ENCODE measurements around the gene BAZ2B.
A peak's percentile ranks its signal among the peaks of the same experiment; 100 is the strongest.

The BAZ2B gene

GRCh38 chr2:159616286-159616701, at the start of gene BAZ2B:
Gene BAZ2B (minus strand): TSS chr2:159616548. CDS start chr2:159478719, 137,829 bp downstream.
- H3K36me3 Mint-ChIP-seq, result peaks cover 3% of the 10 kb centered on the region
- peak within 1 kb of the TSS; percentile 84 for H3K4me3 Mint-ChIP-seq
- no peak within 1 kb of the TSS for H3K27ac Mint-ChIP-seq
- peaks cover 6% of the 10 kb centered on the region for H3K27me3 Mint-ChIP-seq
- no peaks in the 10 kb centered on the region for H3K9me3 Mint-ChIP-seq (ENCODE audit: low read depth)
- peaks cover 6% of the 10 kb centered on the region for H3K4me1 Mint-ChIP-seq (ENCODE audit: low read depth)

- Mint-ChIP-seq H3K27me3 (no peaks in the 10 kb centered on the region), H3K36me3 (peaks cover 18% of the 10 kb centered on the region), H3K4me3 (no peak overlapping the region), H3K27ac (no peak overlapping the region), H3K4me1 (ENCODE audit: low read depth) (no peaks in the 10 kb centered on the region), H3K9me3 (ENCODE audit: low read depth) (peaks cover 20% of the 10 kb centered on the region)
These were observed 44.9 kb upstream of the BAZ2B start for GRCh38 chr2:159661286-159661685.

- Mint-ChIP-seq H3K27me3 (no peaks in the 10 kb centered on the region), H3K36me3 (peaks cover 21% of the 10 kb centered on the region), H3K27ac (no peak overlapping the region), H3K4me1 (ENCODE audit: low read depth) (no peaks in the 10 kb centered on the region), H3K4me3 (no peak overlapping the region), H3K9me3 (ENCODE audit: low read depth) (peaks cover 36% of the 10 kb centered on the region)
These were observed 42.8 kb upstream of the BAZ2B start for GRCh38 chr2:159658881-159659873.

DNA sequence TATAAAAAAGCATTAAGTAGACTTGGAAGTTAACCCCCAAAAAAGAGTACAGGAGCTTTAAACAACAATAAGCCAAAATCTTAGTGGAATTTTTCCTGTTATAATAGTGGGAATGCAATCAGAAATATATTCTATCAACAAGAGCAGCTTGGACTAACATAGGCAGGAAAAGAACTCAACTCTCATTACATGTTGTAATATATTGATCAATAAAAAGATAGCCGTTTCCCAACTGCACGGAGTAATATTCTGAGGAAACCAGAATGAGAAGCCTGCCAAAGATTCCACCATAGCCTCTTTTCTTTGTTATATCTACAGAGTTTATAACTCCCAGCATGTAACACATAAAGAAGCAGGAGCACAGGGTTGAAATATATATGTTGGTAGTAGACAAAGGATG, 37.6 kb upstream of the BAZ2B start:
- peaks cover 33% of the 10 kb centered on the region for H3K9me3 Mint-ChIP-seq (ENCODE audit: low read depth)
- H3K27me3 Mint-ChIP-seq, result no peaks in the 10 kb centered on the region
- no peak overlapping the region for H3K4me3 Mint-ChIP-seq
- H3K27ac Mint-ChIP-seq, result no peak overlapping the region
- H3K36me3 Mint-ChIP-seq, result peaks cover 17% of the 10 kb centered on the region
- H3K4me1 Mint-ChIP-seq (ENCODE audit: low read depth), result no peaks in the 10 kb centered on the region

DNA sequence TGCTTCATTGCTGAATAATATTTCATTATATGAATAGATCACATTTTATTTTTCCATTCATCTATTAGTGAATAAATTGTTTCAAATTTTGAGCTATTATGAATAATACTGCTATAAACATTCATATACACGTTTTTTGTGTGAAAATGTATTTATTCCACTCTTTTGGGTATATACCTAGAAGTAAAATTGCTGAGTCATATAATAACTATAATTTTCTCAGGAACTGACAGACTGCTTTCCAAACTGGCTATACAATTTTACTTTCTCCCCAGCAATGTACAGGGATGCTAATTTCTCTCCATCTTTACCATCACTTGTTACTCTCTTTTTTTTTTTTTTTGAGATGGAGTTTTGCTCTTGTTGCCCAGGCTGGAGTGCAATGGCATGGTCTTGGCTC, 35.5 kb upstream of the BAZ2B start:
- no peak overlapping the region for H3K27ac Mint-ChIP-seq
- peaks cover 21% of the 10 kb centered on the region for H3K9me3 Mint-ChIP-seq (ENCODE audit: low read depth)
- no peak overlapping the region for H3K4me3 Mint-ChIP-seq
- H3K27me3 Mint-ChIP-seq, result no peaks in the 10 kb centered on the region
- H3K36me3 Mint-ChIP-seq, result peaks cover 12% of the 10 kb centered on the region
- H3K4me1 Mint-ChIP-seq (ENCODE audit: low read depth), result no peaks in the 10 kb centered on the region

- no peak overlapping the region for H3K4me3 Mint-ChIP-seq
- H3K9me3 Mint-ChIP-seq (ENCODE audit: low read depth), result peaks cover 12% of the 10 kb centered on the region
- H3K36me3 Mint-ChIP-seq, result peaks cover 15% of the 10 kb centered on the region
- no peak overlapping the region for H3K27ac Mint-ChIP-seq
- H3K27me3 Mint-ChIP-seq, result no peaks in the 10 kb centered on the region
- no peaks in the 10 kb centered on the region for H3K4me1 Mint-ChIP-seq (ENCODE audit: low read depth)
These were observed 34.2 kb upstream of the BAZ2B start for GRCh38 chr2:159650574-159650973.

GRCh38 chr2:159648643-159649042, 32.3 kb upstream of the BAZ2B start:
- H3K36me3 Mint-ChIP-seq, result peaks cover 13% of the 10 kb centered on the region
- no peaks in the 10 kb centered on the region for H3K4me1 Mint-ChIP-seq (ENCODE audit: low read depth)
- no peak overlapping the region for H3K4me3 Mint-ChIP-seq
- H3K9me3 Mint-ChIP-seq (ENCODE audit: low read depth), result peaks cover 5% of the 10 kb centered on the region
- no peak overlapping the region for H3K27ac Mint-ChIP-seq
- H3K27me3 Mint-ChIP-seq, result no peaks in the 10 kb centered on the region

DNA sequence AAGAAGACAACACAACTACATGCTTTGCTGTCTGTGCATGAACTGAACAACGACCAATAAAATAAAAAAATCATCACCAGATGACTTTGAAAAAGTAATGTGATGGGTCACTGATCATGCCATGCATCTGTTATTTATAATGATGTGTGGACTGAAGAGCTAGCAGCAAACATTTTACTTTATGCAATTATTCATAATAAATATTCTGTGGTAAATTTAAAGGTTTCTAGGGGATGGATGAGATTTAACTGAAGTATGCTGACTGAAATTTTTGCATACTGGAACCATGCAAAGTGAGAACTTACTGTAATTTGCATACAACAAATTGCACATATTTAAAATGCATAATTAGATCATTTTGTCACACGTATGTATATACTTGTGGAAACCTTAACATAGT, 31.3 kb upstream of the BAZ2B start:
- no peak overlapping the region for H3K4me3 Mint-ChIP-seq
- H3K9me3 Mint-ChIP-seq (ENCODE audit: low read depth), result peaks cover 5% of the 10 kb centered on the region
- H3K4me1 Mint-ChIP-seq (ENCODE audit: low read depth), result no peaks in the 10 kb centered on the region
- H3K36me3 Mint-ChIP-seq, result peaks cover 13% of the 10 kb centered on the region
- no peak overlapping the region for H3K27ac Mint-ChIP-seq
- H3K27me3 Mint-ChIP-seq, result no peaks in the 10 kb centered on the region

- Mint-ChIP-seq H3K27me3 (no peaks in the 10 kb centered on the region), H3K4me1 (ENCODE audit: low read depth) (no peaks in the 10 kb centered on the region), H3K9me3 (ENCODE audit: low read depth) (peaks cover 29% of the 10 kb centered on the region), H3K36me3 (peaks cover 19% of the 10 kb centered on the region), H3K27ac (no peak overlapping the region), H3K4me3 (no peak overlapping the region)
These were observed 23.8 kb upstream of the BAZ2B start for GRCh38 chr2:159640176-159640575.

- Mint-ChIP-seq H3K9me3 (ENCODE audit: low read depth) (peaks cover 28% of the 10 kb centered on the region), H3K4me3 (no peak overlapping the region), H3K4me1 (ENCODE audit: low read depth) (no peaks in the 10 kb centered on the region), H3K27ac (no peak overlapping the region), H3K36me3 (peaks cover 18% of the 10 kb centered on the region), H3K27me3 (no peaks in the 10 kb centered on the region)
These were observed 23.4 kb upstream of the BAZ2B start for GRCh38 chr2:159639712-159640111.

DNA sequence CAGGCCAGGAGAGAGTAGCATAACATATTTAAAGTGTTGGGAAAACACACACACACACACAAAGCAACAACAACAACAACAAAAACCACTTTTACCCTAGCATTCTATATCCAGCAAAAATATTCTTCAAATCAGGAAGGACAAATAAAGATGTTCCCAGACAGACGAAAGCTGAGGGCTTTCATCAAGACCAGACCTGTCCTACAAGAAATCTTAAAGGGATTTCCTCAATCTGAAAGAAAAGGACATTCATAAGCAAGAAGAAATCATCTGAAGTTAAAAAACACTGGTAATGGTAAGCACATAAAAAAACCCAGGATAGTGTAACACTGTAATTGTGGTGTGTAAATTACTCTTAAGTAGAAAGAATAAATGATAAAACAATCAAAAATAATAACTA, 22.7 kb upstream of the BAZ2B start:
- no peaks in the 10 kb centered on the region for H3K4me1 Mint-ChIP-seq (ENCODE audit: low read depth)

GRCh38 chr2:159637988-159638501, 21.7 kb upstream of the BAZ2B start:
- peaks cover 18% of the 10 kb centered on the region for H3K36me3 Mint-ChIP-seq
- H3K27ac Mint-ChIP-seq, result no peak overlapping the region
- H3K4me1 Mint-ChIP-seq (ENCODE audit: low read depth), result no peaks in the 10 kb centered on the region
- H3K27me3 Mint-ChIP-seq, result no peaks in the 10 kb centered on the region
- no peak overlapping the region for H3K4me3 Mint-ChIP-seq
- H3K9me3 Mint-ChIP-seq (ENCODE audit: low read depth), result peaks cover 28% of the 10 kb centered on the region

More for the DNA sequence above, 22.7 kb upstream of the BAZ2B start:
- H3K9me3 Mint-ChIP-seq (ENCODE audit: low read depth), result peaks cover 28% of the 10 kb centered on the region
- no peaks in the 10 kb centered on the region for H3K27me3 Mint-ChIP-seq
- no peak overlapping the region for H3K27ac Mint-ChIP-seq
- no peak overlapping the region for H3K4me3 Mint-ChIP-seq
- H3K36me3 Mint-ChIP-seq, result peaks cover 18% of the 10 kb centered on the region

DNA sequence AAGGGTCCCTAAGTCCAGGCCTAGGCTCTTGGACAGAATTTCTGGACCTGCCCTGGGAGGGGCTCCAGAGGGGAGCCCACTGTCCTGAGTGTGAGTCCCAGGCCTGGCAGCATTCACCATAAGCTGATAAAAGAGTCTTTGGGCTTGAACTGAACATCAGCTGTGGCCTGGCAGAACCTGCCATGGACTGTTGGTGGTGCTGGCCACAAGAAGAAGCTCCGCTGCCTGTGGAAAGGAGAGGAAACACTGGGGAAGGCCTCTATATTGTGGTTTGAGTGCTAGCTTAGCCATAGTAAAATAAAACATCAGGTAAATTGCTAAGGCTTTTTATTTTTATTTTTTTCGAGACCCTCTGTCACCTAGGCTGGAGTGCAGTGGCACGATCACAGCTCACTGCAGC, 20.9 kb upstream of the BAZ2B start:
- Mint-ChIP-seq H3K4me3 (no peak overlapping the region), H3K9me3 (ENCODE audit: low read depth) (peaks cover 28% of the 10 kb centered on the region), H3K36me3 (peaks cover 18% of the 10 kb centered on the region), H3K27ac (no peak overlapping the region), H3K27me3 (no peaks in the 10 kb centered on the region), H3K4me1 (ENCODE audit: low read depth) (no peaks in the 10 kb centered on the region)

- Mint-ChIP-seq H3K27ac (no peak overlapping the region), H3K36me3 (peaks cover 18% of the 10 kb centered on the region), H3K27me3 (no peaks in the 10 kb centered on the region), H3K4me3 (no peak overlapping the region), H3K9me3 (ENCODE audit: low read depth) (peaks cover 20% of the 10 kb centered on the region), H3K4me1 (ENCODE audit: low read depth) (no peaks in the 10 kb centered on the region)
These were observed 18.9 kb upstream of the BAZ2B start for GRCh38 chr2:159635006-159635789.

DNA sequence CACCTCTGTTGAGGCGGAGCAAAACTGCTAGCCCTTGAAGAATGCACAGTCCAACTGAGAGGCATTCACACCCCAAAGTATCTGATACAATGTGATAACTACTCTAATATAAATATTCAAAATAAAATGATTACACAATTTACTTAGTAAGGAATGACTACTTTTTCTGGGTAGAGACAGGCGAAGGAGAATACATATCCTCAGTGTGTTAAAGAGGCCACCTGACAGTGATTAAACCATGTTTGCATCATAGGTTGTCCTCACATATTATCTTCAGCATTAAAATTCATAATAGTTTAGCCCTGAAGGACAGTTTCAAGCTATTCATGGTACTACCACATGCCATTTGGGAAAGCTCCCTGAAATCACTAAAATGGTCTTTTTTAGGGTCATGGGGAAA, 16.9 kb upstream of the BAZ2B start:
- H3K36me3 Mint-ChIP-seq, result peaks cover 5% of the 10 kb centered on the region
- no peak overlapping the region for H3K27ac Mint-ChIP-seq
- peaks cover 4% of the 10 kb centered on the region for H3K9me3 Mint-ChIP-seq (ENCODE audit: low read depth)
- H3K27me3 Mint-ChIP-seq, result no peaks in the 10 kb centered on the region
- no peaks in the 10 kb centered on the region for H3K4me1 Mint-ChIP-seq (ENCODE audit: low read depth)
- H3K4me3 Mint-ChIP-seq, result no peak overlapping the region

All from activated naive CD8-positive, alpha-beta T cell (primary cell).